Glomerular visceral epithelial cell (primary cell): ENCODE results near the gene OR13J1.

Experiments used
- DNase-seq: peaks from one replicate; pipeline ENCODE4 v3.0.0-alpha.2; 2016; ENCODE audit errors: extremely low spot score

OR13J1 gene

GRCh38 chr9:35858458-35858857, 11.7 kb downstream of the OR13J1 start:
- no peak for DNase-seq

GRCh38 chr9:35856882-35857281, 13.3 kb downstream of the OR13J1 start:
- DNase-seq: no peak

GRCh38 chr9:35856206-35856605, 14.0 kb downstream of the OR13J1 start:
- DNase-seq: no peak

GRCh38 chr9:35854091-35854762, 16.0 kb downstream of the OR13J1 start:
- DNase-seq: no peak

- DNase-seq: no peak
Observed at GRCh38 chr9:35852876-35853865, 17.0 kb downstream of the OR13J1 start.

GRCh38 chr9:35852267-35852815, 17.9 kb downstream of the OR13J1 start:
- DNase-seq: no peak

GRCh38 chr9:35847792-35848572, 22.2 kb downstream of the OR13J1 start:
- DNase-seq: peak; percentile 63

GRCh38 chr9:35845824-35846771, 24.1 kb downstream of the OR13J1 start:
- no peak for DNase-seq

GRCh38 chr9:35844628-35845270, 25.5 kb downstream of the OR13J1 start:
- DNase-seq: peak; percentile 84

GRCh38 chr9:35842795-35843194, 27.4 kb downstream of the OR13J1 start:
- DNase-seq: no peak

- no peak for DNase-seq
Observed at GRCh38 chr9:35842020-35842745, 28.0 kb downstream of the OR13J1 start.

- no peak for DNase-seq
Observed at GRCh38 chr9:35841645-35841900, 28.6 kb downstream of the OR13J1 start.

GRCh38 chr9:35840881-35841644, 29.1 kb downstream of the OR13J1 start:
- no peak for DNase-seq

GRCh38 chr9:35839926-35840325, 30.3 kb downstream of the OR13J1 start:
- no peak for DNase-seq

- DNase-seq: no peak
Observed at GRCh38 chr9:35836595-35836994, 33.6 kb downstream of the OR13J1 start.

- DNase-seq: no peak
Observed at GRCh38 chr9:35835766-35836165, 34.4 kb downstream of the OR13J1 start.

- no peak for DNase-seq
Observed at GRCh38 chr9:35835216-35835632, 35.0 kb downstream of the OR13J1 start.

- no peak for DNase-seq
Observed at GRCh38 chr9:35834260-35835215, 35.7 kb downstream of the OR13J1 start.
